Ammon's horn (tissue), 1 donor: ENCODE measurements around the gene ZNF865.

Source experiments
- DNase-seq: peaks from one replicate; pipeline ENCODE4 v3.0.0-alpha.2; 2016; ENCODE audit warnings: low spot score

Gene ZNF865

DNA sequence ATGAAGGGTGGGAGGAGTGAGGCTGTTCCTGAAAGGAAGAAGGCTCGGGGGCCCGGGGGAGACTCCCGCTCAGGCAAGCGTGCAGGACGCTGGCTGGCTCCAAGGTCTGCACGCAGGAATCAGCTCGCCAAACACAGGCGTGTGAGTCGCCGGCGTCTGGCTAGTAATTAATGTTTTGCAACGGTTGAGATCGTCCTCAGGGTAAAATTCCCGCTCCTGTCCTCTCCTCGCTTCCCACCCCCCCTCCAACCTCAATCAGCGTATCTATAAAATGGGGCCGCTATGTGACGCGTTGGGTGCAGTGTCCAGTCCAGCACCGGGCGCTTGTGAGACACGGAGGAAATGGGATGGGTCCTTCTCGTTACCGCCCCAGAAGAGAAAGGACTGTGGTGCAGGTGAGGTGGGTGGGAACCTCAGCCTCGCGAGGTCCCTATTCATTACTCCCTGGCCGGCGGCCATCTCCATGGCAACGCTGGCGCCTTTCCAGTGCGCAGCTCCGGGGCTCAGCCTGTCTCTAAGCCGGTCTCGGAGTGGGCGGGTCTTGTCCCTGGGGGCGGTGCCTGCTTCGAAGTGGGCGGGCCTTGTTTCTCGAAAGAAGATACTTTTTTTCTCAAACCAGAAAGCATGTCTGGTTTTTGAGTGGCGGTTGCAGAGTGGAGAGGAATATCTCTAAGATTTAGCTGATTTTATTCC is 18.3 kb upstream of the ZNF865 start:
- DNase-seq = peak; percentile 95

DNA sequence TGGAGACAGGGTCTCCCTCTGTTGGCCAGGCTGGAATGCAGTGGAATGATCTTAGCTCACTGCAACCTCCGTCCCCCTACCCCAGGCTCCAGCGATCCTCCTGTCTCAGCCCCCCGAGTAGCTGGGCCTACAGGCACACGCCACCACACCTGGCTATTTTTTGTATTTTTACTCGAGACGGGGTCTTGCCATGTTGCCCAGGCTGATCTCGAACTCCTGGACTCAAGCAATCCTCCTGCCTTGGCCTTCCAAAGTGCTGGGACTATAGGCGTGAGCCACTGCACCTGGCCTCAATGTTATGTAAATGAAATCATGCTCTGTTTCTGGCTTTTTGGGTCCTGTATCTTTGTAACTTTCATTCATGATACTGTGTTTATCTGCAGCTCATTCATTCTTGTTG is 16.7 kb upstream of the ZNF865 start:
- no peak for DNase-seq

DNA sequence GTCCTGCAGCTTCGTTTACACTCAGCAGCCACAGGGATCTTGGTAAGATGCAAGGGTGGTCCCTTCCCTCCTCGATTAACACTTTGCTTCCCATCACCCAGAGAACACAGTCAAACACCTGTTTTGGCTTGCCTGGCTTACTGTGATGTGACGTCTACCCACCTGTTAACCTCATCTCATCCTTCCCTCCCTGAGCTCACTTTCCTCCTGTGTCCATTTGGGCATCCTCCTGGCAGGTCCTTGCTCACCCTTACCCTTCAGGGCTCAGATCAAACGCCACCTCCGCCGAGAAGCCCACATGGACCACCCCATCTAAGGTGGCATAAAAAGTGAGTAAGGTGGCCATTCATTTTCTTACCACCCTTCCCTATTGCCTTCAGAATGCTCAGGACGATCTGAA is 15.3 kb upstream of the ZNF865 start:
- DNase-seq = no peak

DNA sequence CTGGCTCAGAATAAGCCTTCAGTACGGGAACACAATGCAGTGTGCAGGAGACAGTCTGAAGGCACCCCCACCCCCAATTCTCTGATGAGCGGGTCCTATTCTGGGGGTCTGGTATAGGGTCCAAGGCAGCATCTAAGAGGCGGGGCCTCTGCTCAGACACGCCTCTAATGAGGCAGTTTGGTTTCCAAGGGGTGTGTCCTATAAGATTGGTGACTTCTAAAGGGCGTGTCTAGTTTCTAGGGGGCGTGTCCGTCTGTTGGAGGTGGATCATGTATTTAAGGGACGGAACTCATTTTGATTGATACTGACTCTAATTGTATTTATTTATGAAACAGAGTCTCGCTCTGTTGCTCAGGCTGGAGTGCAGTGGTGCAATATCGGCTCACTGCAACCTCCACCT is 14.8 kb upstream of the ZNF865 start:
- no peak for DNase-seq

DNA sequence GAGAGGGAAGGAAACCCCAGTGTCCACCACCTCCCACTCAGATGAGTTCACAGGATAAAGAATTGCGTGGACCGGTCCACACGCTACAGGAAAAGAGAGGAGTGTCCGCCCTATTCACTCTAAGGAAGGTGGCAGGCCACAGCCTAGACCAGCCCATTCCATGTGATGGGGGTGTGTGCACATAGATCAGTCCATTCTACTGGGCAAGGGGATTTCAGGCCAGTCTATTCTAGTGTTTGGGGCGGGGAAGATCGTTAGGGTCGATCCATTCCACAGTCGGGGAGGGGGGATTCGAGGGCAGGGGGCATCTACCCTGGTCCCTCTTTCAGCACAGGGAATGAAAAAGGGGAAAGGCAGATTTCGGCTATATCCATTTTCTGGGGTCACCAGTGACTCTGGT is 13.9 kb upstream of the ZNF865 start:
- no peak for DNase-seq

DNA sequence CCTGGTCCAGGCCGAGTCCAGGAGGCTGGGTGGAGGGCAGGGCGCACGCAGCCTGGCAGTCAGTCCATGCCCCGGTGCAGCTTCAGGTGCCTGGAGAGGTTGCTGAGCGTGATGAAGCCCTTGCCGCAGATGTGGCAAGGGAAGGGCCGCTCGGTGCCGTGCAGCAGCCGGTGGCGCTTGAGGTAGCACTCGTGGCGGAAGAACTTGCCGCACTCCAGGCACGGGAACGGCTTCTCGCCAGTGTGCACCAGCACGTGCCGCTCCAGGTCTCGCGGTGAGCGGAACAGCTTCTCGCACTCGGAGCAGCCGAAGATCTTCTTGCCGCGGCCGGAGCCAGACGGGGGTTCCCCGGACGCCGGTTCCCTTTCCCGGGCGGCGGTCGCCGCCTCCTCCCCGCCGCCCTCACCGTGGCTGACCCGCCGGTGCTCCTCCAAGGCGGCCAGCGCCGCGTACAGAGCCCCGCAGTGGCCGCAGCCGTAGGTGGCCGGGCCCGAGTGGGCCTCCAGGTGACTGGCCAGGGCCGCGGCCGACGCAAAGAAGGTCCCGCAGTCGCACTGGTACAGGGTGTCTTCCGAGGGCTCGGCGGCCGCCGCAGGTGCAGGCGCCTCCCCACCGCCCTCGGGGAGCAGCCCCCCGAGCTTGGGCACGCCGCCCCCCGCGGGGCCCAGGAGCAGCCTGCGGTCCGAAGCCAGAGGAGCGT is 12.9 kb upstream of the ZNF865 start:
- DNase-seq = no peak

DNA sequence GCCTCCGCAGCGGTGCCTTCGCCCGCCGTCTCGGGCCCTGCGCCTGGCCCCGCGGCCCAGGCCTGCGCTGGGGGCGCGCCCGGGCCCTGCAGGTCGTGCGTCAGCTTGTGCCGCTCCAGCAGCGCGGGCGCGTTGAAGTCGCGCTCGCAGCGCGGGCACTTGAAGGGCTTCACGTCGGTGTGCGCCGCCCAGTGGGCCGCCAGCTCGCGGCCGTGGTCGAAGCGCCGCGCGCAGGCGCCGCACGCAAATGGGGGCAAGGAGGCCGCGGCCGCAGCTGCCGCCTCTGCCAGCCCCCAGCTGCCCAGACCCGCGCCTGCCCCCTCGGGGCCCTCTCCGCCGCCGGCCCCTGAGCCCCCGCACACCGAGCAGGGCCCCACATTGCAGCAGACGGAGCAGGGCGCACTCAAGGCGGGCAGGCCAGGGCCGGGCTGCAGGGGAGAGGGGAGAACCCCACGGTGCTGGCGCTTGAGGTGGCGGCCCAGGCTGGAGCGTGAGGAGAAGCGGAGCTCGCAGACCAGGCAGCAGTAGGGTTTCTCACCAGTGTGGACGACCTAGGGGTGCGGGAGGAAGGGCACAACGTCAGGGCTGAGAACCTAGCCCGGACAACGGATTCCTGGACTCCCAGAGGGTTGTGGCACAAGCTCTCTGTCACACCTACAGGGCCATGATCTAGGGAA is 12.2 kb upstream of the ZNF865 start:
- no peak for DNase-seq

DNA sequence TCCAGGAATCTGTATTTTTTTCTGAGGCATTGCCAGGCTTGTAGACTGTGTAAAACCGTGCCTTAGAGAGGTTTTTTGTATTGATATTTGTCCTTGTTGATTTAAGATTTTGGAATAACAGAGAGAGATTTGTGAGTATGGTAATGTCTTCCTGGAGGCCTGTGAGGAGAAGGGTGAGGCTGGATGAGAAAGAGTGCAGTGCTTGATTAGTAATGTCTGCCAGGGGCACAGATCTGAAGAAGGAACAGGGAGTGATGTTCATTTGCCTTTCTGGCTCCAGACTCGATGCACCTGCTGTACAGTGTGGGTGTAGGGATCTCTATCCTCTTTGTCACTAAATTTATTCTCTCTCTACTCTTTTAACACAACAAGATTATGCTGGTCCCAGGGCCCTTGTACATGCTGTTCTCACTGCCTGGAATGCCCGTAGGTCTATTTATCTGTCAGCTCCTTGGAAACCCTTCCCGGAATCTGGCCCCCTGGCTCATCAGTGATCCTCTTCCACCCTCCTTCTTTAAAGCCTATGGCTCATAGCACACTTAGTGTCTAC is 10.4 kb upstream of the ZNF865 start:
- DNase-seq = no peak

DNA sequence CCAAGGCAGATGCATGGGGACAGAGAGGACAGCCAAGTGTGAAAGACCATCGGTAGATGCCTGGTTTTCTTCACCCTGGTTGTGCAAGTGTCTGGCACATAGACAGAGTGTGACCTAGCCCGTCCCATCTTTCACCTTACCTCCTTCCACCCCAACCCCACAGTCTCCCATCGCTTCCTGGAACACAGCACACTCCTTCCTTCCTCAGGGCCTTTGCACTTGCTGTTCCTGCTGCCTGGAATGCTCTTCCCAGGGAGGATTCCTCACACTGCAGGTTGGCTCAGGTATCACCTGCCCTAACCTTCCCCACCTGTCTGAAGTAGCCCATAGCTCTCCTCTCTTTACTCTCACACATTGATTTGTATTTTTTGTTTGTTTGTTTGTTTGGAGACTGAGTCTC is 9.1 kb upstream of the ZNF865 start:
- no peak for DNase-seq

DNA sequence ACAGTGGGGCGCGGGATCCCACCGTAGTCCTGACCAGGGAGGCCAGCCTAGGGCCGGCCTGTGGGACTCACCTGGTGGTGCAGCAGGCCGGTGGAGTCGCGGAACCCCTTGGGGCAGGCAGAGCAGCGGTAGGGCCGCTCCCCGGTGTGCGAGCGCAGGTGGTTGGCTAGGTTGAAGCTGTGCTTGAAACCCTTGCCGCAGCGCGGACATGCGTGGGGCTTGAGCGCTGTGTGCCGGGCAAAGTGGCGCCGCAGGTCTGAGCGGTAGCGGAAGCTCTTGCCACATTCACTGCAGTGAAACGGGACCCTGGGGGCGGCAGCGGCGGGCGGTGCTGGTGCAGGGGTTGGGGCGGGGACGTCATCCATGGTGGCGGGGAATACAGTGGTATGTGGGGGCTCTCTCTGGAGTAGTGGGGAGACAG is 7.9 kb upstream of the ZNF865 start:
- no peak for DNase-seq

DNA sequence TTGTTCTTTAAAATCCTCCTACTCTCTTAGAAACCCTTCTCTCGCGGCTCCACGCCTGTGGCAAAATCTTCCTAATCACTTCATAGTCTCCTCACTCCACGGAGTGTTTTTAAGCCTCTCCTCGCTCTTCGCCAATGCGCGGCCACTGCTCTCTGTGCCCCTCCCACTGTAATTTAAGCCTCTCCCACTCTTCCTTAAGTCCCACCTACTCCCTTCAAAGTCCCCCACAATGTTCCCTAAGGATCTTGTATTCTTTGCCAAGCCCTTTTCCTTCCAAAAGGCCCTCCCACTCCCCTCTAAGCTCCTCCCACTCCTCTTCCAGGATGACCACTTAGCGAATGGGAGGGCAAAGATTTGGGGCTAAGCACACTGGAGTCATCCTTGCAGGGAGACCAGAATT is 7.4 kb upstream of the ZNF865 start:
- DNase-seq = no peak

DNA sequence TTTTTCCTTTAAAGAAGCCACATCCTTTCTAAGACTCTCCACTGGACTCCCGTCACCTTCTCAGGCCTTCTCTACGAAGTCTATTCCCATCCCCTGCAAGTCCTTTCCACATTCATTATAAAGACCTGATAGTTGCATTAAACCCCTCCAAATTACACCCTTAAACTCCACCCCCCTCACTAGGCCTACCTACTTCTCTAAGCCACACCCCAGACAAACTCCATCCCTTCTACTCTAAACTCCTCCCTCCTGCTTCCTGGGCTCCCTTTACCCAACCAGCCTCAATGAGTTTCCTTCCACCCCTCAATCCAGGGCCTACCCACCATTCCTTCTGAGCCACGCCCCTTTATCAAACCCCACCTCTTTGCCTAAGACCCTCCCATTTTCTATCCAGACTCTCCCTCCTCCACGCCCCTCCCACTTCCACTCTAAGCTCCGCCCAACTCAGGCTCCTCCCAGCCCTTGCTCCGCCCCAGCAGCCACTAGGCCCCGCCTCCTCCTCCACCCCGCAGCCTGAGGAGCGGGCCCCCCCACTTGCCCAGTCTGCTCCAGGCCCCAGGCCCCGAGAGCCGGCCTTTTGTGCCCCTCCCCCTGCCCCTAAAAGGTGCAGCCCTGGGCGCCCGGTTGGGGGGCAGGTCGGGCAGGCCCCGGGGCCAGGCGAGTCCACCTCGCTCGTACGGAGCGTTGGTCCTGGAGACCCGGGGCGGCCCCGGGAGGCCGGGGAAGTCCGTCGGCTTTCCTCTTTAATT is 6.6 kb upstream of the ZNF865 start:
- peak; percentile 97 for DNase-seq

DNA sequence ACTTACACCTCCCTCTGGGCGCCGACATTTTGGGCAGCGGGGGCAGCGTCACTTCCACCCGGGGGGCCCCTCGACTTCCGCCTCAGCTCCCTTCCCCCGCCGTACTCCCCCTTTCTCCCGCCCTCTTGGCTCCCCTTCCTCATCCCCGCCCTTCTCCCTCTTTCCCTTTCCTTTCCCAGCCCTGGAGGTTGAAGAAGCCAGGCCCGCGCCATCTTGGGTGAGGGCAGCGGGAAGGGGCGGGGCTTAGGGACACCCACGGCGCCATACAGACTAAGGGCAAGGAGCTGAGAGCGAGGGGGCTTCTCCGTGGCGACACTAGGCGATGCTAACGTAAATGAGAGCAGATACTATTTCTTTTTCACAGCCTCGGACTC is 6.0 kb upstream of the ZNF865 start, which contains the start of gene FIZ1:
Gene FIZ1, minus strand, starts transcription at position 50 of the 374 bp plus-strand sequence. CDS start 1,652 bp downstream, outside the sequence.
- DNase-seq = peak; percentile 99

DNA sequence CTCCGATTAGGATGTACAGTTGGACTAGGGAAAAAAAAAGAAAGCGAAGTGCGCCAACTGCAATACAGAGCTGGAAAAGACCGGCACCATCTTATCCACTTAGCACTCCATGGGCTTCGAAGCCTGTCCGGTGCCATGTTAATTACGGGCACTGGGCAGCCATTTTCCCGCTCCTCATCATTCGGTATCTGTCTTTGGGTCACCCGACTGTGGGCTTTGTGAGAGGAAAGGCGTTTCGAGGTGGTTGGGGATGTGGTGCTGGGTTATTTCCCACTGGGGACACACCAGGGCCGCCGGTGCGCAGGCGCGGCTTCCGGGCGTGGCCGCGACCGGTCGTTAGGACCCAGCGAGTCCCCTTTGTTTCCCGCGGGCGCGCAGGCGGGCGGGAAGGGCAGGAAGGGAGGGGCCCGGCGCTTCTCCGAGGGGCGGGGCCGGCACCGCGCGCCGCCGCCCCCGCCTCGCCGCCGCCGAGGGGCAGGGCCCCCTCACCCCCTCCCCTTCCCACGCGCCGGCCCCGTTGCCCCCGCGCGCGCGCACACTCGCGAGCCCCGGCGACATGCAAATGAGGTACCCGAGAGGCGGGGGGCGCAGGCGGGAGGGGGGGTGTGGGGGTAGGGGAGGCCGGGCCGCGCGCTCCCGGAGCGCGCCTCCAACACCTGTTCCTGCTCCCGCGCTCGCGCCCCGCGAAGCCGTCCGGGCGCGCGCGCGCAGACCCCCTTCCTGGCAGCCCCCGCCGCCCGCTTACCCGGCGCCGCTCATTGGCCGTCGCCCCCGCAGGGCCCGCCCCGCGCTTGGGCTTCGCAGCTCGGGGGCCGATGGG is 5.4 kb upstream of the ZNF865 start, which contains the start of gene ZNF524:
Gene ZNF524, plus strand, starts transcription at position 447 of the 820 bp plus-strand sequence. CDS start 1,825 bp downstream, outside the sequence.
- peak; percentile 95 for DNase-seq

DNA sequence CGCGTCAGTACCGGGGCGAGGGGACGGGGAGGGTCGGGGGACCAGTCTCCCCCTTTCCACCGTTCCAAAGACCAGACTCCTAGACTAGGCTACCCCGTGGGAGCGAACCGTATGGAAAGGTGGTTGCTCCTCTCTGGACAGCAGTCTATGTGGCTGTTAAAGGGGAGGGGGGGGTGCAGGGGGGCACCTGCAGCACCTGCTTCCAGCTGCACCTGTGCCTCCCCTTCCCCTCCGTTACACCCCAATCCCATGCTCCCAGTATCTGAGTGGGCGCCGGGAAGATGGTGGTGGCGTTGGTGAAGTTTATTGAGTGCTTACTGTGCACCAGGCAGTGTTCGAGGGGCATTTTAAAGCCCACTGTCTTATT is 4.8 kb upstream of the ZNF865 start:
- no peak for DNase-seq

DNA sequence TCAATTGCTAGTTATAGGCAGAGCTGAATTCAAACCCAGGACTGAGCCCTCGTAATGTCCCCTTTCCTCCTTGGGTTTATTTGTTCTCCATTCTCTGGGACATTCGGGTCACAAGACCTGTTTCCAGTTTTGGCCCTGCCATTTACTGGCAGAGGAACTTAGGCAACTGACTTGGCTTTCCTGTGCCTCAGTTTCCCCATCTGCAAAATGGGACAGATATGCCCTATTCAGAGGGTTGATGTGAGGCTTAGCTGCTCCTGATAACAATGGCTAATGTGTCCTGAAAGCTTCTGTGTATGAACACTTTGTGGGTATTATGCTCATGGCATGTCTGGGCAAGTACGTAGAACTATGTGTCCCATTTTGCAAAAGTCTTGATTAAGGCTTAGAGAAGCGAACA is 4.4 kb upstream of the ZNF865 start:
- no peak for DNase-seq

DNA sequence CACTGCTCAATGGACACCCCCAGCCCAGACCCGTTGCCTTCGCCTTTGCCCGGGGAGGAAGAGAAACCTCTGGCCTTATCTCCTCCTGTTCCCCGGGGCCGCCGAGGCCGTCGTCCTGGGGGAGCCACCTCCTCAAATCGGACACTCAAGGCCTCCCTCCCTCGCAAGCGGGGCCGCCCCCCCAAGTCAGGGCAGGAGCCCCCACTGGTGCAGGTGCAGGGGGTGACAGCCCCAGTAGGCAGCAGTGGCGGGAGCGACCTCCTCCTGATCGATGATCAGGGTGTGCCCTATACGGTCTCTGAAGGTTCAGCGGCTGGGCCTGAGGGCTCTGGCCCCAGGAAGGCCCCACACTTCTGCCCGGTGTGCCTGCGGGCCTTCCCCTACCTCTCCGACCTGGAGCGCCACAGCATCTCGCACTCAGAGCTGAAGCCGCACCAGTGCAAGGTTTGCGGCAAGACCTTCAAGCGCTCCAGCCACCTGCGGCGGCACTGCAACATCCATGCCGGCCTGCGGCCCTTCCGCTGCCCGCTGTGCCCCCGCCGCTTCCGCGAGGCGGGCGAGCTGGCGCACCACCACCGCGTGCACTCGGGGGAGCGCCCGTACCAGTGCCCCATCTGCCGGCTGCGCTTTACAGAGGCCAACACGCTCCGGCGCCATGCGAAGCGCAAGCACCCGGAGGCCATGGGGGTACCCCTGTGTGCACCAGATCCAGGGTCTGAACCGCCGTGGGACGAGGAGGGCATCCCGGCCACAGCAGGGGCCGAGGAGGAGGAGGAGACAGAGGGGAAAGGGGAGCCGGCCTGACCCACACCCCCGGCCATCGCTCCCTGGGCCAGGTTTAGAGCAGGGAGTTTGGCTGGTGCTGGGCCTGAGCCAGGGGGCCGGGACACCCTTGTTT is 3.1 kb upstream of the ZNF865 start:
- DNase-seq = no peak

DNA sequence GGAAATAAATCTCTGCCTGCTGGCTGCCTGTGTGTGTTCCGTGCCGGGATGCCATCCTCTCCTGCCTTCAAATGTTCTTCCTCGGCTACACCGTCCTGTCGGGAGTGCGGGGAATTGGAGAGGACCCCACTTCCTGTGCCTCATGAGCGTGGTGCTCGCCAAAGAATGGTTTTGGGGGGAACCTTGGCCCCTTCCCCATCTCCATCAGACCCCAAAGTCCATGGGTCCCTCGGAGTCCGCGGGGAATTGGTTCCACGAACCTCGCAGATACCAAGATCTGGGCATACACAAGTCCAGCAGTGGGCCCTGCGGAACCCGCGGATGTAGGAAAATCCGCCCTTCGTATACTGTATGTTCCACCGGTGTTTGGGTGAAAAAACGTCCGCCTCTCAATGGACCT is 2.3 kb upstream of the ZNF865 start:
- DNase-seq = no peak

DNA sequence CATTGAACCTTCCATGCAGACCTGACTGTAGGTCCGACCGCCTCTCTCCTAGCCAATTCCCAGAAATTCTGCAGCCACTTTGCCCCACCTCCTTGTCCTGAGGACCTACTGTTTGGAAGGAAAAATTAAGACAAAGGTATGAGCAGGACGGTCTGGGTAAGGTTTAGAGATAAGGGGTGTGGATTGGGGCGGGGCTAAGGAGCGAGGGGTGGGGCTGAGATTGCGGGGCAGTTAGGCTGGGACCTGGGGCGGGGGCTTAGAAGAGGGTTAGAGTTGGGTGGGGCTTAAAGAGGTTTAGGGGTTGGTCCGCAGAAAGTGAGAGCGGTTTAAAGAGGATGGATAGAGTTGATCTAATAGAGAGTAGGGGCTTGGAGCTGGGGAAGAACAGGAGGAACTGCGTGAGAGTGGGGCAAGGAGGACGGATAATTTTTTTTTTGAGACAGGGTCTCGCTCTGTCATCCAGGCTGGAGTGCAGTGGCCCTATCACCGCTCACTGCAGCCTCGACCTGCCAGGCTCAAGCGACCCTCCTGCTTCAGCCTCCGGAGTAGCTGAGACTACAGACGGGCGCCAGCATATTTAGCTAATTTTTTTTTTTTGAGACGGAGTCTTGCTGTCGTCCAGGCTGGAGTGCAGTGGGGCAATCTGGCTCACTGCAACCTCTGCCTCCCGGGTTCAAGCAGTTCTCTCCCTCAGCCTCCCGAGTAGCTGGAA is 1.7 kb upstream of the ZNF865 start:
- DNase-seq = no peak
